Gastrocnemius medialis (tissue), 4 donors: ENCODE data around the gene TTLL5.

ENCODE experiments used
- POLR2A ChIP-seq, 2 donors: fragments of 450-650 bp; IDR thresholded peaks; one replicate each; pipeline ENCODE4 v1.6.1; 2017; ENCODE audit warnings: antibody characterized with exemption in 2 of 2, mild to moderate bottlenecking in 2 of 2, moderate library complexity in 2 of 2
- TF ChIP-seq, protein P1 (sequence below), 5 experiments: fragments of 450-650 bp in 3 of 5; fragments of 200-600 bp in 2 of 5; sonication (generic) in 2 of 5; IDR thresholded peaks in 4 of 5; conservative IDR thresholded peaks in 1 of 5; 1 replicate in 4 of 5; 2 replicates in 1 of 5; pipeline ENCODE4 v1.5.1; 2016 to 2019; ENCODE audit warnings: antibody characterized with exemption in 5 of 5, mild to moderate bottlenecking in 3 of 5, moderate library complexity in 3 of 5

DNA sequence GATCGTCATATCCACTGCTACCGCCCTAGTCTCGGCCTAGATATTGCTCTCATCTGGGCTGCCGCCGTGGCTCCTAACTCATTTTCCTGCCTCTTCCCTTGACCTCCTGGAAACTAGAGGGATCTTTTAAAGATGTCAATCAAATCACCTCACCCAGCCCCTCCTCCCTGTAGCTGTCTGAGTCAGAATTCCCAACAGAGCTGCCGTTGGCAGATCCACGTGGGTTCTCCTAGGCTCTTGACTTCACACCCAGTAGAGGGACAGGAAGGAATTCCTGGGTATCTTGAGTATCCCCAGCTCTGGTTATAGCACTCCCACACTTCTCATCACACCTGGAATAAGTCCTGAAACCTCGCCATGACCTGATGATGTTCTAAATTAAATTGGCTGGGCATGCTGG, 308.8 kb downstream of the TTLL5 start:
- TF ChIP-seq, protein P1, sequence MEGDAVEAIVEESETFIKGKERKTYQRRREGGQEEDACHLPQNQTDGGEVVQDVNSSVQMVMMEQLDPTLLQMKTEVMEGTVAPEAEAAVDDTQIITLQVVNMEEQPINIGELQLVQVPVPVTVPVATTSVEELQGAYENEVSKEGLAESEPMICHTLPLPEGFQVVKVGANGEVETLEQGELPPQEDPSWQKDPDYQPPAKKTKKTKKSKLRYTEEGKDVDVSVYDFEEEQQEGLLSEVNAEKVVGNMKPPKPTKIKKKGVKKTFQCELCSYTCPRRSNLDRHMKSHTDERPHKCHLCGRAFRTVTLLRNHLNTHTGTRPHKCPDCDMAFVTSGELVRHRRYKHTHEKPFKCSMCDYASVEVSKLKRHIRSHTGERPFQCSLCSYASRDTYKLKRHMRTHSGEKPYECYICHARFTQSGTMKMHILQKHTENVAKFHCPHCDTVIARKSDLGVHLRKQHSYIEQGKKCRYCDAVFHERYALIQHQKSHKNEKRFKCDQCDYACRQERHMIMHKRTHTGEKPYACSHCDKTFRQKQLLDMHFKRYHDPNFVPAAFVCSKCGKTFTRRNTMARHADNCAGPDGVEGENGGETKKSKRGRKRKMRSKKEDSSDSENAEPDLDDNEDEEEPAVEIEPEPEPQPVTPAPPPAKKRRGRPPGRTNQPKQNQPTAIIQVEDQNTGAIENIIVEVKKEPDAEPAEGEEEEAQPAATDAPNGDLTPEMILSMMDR (IDR thresholded peaks at IDR 0.05 in 4 of 5, conservative IDR thresholded peaks at IDR 0.05 in 1 of 5): no peak
- TF ChIP-seq POLR2A (IDR thresholded peaks at IDR 0.05): no peak
